DOHH2 (cell line): ENCODE measurements around the gene SH3RF2.

Experiments
- H3F3A ChIP-seq: fragments of 200-600 bp; sonication (generic), shearing (Covaris generic); 2 replicates; pipeline ENCODE4 v1.6.0; 2016; ENCODE audit warnings: antibody characterized with exemption, mild to moderate bottlenecking; ENCODE audit not compliant: control insufficient read depth, insufficient read depth
- H3K27ac ChIP-seq: fragments of 200-600 bp; sonication (generic); 2 replicates; pipeline ENCODE4 v1.5.1; 2014; ENCODE audit warnings: low read depth, mild to moderate bottlenecking, low read length, moderate library complexity
- H3K27me3 ChIP-seq: fragments of 200-600 bp; sonication (generic); 2 replicates; pipeline ENCODE4 v1.6.1; 2014; ENCODE audit warnings: mild to moderate bottlenecking, low read length, mixed read lengths; ENCODE audit not compliant: control insufficient read depth
- H3K36me3 ChIP-seq: fragments of 200-600 bp; sonication (generic); 2 replicates; pipeline ENCODE4 v1.6.1; 2014; ENCODE audit warnings: mild to moderate bottlenecking, low read length, moderate library complexity, mixed read lengths; ENCODE audit not compliant: control insufficient read depth
- H3K4me1 ChIP-seq: fragments of 200-600 bp; sonication (generic); 2 replicates; pipeline ENCODE4 v1.6.1; 2014; ENCODE audit warnings: mild to moderate bottlenecking, low read length, mixed read lengths; ENCODE audit not compliant: control insufficient read depth
- H3K4me2 ChIP-seq: fragments of 200-600 bp; sonication (generic); 2 replicates; pipeline ENCODE4 v1.6.0; 2014; ENCODE audit warnings: mild to moderate bottlenecking, low read length, moderate library complexity
- H3K4me3 ChIP-seq: fragments of 200-600 bp; sonication (generic); 2 replicates; pipeline ENCODE4 v1.5.1; 2014; ENCODE audit warnings: mild to moderate bottlenecking, low read length, mixed read lengths
- H3K79me2 ChIP-seq: fragments of 200-600 bp; sonication (generic); 2 replicates; pipeline ENCODE4 v1.6.1; 2014; ENCODE audit warnings: mild to moderate bottlenecking, low read length, mixed read lengths; ENCODE audit not compliant: control insufficient read depth
- H3K9me2 ChIP-seq: fragments of 200-600 bp; sonication (generic); replicated peaks from 2 replicates; pipeline ENCODE4 v1.6.1; 2014; ENCODE audit warnings: mild to moderate bottlenecking, low read length, mixed read lengths; ENCODE audit not compliant: control insufficient read depth
- H3K9me3 ChIP-seq: fragments of 200-600 bp; sonication (generic); 2 replicates; pipeline ENCODE4 v1.6.1; 2014; ENCODE audit warnings: antibody characterized with exemption, low read length, mixed read lengths; ENCODE audit not compliant: control insufficient read depth, insufficient read depth
- H4K20me1 ChIP-seq: fragments of 200-600 bp; sonication (generic); 2 replicates; pipeline ENCODE4 v1.6.0; 2014; ENCODE audit warnings: low read depth, mild to moderate bottlenecking, antibody characterized with exemption, low read length, moderate library complexity; ENCODE audit not compliant: control insufficient read depth, insufficient read depth
- EZH2phosphoT487 ChIP-seq: fragments of 200-600 bp; sonication (generic); IDR thresholded peaks from 2 replicates; pipeline ENCODE4 v1.6.1; 2017; ENCODE audit warnings: borderline replicate concordance, mild to moderate bottlenecking, antibody characterized with exemption, low read length, moderate library complexity, mixed read lengths
- TF ChIP-seq, protein P1 (sequence below): fragments of 200-600 bp; sonication (generic); IDR thresholded peaks from one replicate; pipeline ENCODE4 v1.5.1; 2014; ENCODE audit warnings: antibody characterized with exemption, mild to moderate bottlenecking, low read depth, low read length; ENCODE audit not compliant: poor library complexity, severe bottlenecking

The SH3RF2 gene

DNA sequence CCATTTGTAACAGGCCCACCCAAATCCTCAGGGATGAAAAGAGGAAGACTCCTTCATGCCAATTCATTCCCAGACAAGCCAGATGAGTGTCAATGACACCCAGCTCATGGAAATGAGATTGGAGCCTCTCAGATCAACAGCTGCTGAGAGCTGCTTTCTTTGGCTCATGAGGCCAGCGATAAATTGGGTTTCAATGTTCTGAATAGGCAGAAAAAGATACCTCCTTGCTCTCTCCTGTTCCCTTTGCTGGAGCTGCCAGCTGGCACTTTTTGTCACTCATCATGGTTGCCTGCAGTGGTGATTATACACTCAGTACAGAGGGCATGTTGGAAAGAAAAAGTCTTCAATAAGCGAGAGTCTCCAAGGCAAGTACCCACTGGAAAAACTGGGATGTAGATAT is 47.1 kb downstream of the SH3RF2 start:
- no peak overlapping the region for H3K4me2 ChIP-seq
- H3K9me3 ChIP-seq: no peaks in the 10 kb centered on the region
- H3K27ac ChIP-seq: no peak overlapping the region
- TF ChIP-seq, protein P1, sequence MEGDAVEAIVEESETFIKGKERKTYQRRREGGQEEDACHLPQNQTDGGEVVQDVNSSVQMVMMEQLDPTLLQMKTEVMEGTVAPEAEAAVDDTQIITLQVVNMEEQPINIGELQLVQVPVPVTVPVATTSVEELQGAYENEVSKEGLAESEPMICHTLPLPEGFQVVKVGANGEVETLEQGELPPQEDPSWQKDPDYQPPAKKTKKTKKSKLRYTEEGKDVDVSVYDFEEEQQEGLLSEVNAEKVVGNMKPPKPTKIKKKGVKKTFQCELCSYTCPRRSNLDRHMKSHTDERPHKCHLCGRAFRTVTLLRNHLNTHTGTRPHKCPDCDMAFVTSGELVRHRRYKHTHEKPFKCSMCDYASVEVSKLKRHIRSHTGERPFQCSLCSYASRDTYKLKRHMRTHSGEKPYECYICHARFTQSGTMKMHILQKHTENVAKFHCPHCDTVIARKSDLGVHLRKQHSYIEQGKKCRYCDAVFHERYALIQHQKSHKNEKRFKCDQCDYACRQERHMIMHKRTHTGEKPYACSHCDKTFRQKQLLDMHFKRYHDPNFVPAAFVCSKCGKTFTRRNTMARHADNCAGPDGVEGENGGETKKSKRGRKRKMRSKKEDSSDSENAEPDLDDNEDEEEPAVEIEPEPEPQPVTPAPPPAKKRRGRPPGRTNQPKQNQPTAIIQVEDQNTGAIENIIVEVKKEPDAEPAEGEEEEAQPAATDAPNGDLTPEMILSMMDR: no peak
- TF ChIP-seq EZH2phosphoT487: no peak
- H3K4me1 ChIP-seq: no peaks in the 10 kb centered on the region
- H4K20me1 ChIP-seq: no peaks in the 10 kb centered on the region
- H3K36me3 ChIP-seq: no peaks in the 10 kb centered on the region
- H3K27me3 ChIP-seq: no peaks in the 10 kb centered on the region
- H3K79me2 ChIP-seq: no peaks in the 10 kb centered on the region
- H3F3A ChIP-seq: no peaks in the 10 kb centered on the region
- H3K4me3 ChIP-seq: no peak overlapping the region
- no peaks in the 10 kb centered on the region for H3K9me2 ChIP-seq

DNA sequence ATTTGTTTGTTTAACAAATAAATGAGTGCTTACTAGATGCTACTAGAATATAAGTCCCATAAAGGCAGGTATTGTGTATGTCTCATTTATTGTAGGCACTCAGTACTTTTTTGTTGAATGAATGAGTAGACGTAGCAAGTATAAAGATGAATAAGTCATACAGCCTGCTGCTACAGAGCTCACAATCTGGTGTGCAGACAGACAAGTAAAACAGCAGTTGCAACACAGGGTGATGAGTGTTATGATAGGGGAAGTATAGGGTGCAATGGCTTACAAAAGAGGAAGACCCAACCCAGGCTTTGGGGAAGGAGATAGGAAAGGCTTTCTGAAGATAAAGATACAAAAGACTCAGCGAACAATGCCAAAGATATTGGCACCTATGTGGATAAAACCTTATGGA is 47.7 kb downstream of the SH3RF2 start:
- Histone ChIP-seq H3K4me2 (no peak overlapping the region), H3K79me2 (no peaks in the 10 kb centered on the region), H3K36me3 (no peaks in the 10 kb centered on the region), H3F3A (no peaks in the 10 kb centered on the region), H3K9me3 (no peaks in the 10 kb centered on the region), H3K27me3 (no peaks in the 10 kb centered on the region; the same call in 1 of the 2 replicates), H3K9me2 (no peaks in the 10 kb centered on the region), H4K20me1 (no peaks in the 10 kb centered on the region), H3K27ac (no peak overlapping the region), H3K4me1 (no peaks in the 10 kb centered on the region), H3K4me3 (no peak overlapping the region)
- TF ChIP-seq, protein P1: no peak

DNA sequence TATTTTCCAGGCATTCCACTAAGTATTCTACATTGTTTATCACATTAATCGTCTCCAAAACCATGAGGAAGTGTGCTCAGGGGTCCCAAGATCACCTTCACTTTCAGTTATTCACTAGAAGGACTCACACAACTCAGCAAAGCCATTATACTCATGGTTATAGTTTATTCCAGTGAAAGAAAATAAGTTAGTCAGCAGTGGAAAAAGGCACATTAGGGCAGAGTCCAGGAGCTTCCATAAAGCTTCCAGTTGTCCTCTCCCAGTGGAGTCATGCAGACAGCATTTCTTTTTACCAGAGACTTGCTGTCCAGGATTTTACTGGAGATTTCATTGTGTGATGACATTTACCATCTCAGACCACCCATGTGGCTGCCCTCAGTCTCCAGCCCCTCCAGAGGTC is 51.5 kb downstream of the SH3RF2 start:
- H3K79me2 ChIP-seq: no peaks in the 10 kb centered on the region
- no peak overlapping the region for H3K4me3 ChIP-seq
- H4K20me1 ChIP-seq: no peaks in the 10 kb centered on the region
- no peaks in the 10 kb centered on the region; the same call in 1 of the 2 replicates for H3K27me3 ChIP-seq
- H3K9me3 ChIP-seq: no peaks in the 10 kb centered on the region
- no peaks in the 10 kb centered on the region for H3F3A ChIP-seq
- TF ChIP-seq EZH2phosphoT487: no peak
- TF ChIP-seq, protein P1: no peak
- H3K4me2 ChIP-seq: no peak overlapping the region
- no peak overlapping the region for H3K27ac ChIP-seq
- H3K36me3 ChIP-seq: no peaks in the 10 kb centered on the region
- H3K4me1 ChIP-seq: no peaks in the 10 kb centered on the region
- H3K9me2 ChIP-seq: no peaks in the 10 kb centered on the region

DNA sequence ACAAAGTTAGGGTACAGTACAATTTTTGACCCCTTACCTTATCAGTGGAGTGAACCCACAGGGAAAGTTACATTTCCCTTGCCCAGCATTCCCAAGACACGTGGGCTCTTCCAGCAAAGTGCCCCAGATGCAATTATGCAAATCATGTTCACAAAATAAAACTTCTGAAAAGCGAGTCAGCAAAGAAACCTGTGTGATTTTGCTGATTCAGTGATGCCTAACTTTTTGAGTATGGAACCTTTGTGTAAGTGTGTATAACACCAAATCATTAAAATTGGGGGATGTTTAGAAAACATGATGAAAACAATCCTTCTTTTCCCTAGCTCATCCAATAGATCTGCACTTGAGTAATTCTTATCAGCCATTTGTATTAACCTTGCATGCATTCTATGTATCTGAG is 52.6 kb downstream of the SH3RF2 start:
- Histone ChIP-seq H3K9me2 (no peaks in the 10 kb centered on the region), H3K27me3 (no peaks in the 10 kb centered on the region; the same call in 1 of the 2 replicates), H3K4me2 (no peak overlapping the region), H3K79me2 (no peaks in the 10 kb centered on the region), H4K20me1 (no peaks in the 10 kb centered on the region), H3K9me3 (no peaks in the 10 kb centered on the region), H3K36me3 (no peaks in the 10 kb centered on the region), H3F3A (no peaks in the 10 kb centered on the region), H3K4me1 (no peaks in the 10 kb centered on the region), H3K4me3 (no peak overlapping the region), H3K27ac (no peak overlapping the region)
- TF ChIP-seq, protein P1: no peak
- TF ChIP-seq EZH2phosphoT487: no peak
